IMR-90 (cell line): ENCODE results near the gene FBN1. TPM values are rescaled to one million over a fixed set of nuclear protein-coding genes. Genes with fewer than 3 reads are reported as not detected.
A peak's percentile ranks its signal among the peaks of the same experiment; 100 is the strongest.

Experiments used
- ATAC-seq: fragments of 200-7000 bp; cut with Tn5 transposase; 2 replicates; pipeline ENCODE4 v1.9.1; 2020; ENCODE audit warnings: low read depth, mild to moderate bottlenecking, moderate library complexity
- BruUV-seq: library from RNA; stranded (reverse); fragments of 400-500 nt; replicated peaks from 2 replicates; lab custom pipeline; 2021; lab: Mats Ljungman, UMichigan
- CTCF ChIA-PET: fragments of 300-600 bp; formaldehyde crosslinking; extraction: SDS; loops from one replicate; lab custom pipeline; 2021; ENCODE audit warnings: antibody characterized with exemption; lab: Yijun Ruan, JAX
- POLR2A ChIA-PET: fragments of 300-600 bp; sonication (Branson Sonifier 250); formaldehyde crosslinking; loops from one replicate; lab custom pipeline; 2022; ENCODE audit warnings: antibody characterized with exemption; ENCODE audit not compliant: unreplicated experiment; lab: Charles Lee
- DNase-seq: peaks from one replicate; pipeline ENCODE4 v3.0.0; 2013
- H2AFZ ChIP-seq: replicated peaks from 2 replicates; pipeline ENCODE3; 2013; ENCODE audit warnings: low read length, mild to moderate bottlenecking; ENCODE audit not compliant: poor library complexity
- H2AK5ac ChIP-seq: 2 replicates; pipeline ENCODE4 v1.6.1; 2013; ENCODE audit warnings: low read depth, low read length, inconsistent platforms
- H2AK9ac ChIP-seq: replicated peaks from 2 replicates; pipeline ENCODE3; 2013; ENCODE audit warnings: mild to moderate bottlenecking, low read depth, low read length, moderate library complexity; ENCODE audit not compliant: poor library complexity
- H2BK120ac ChIP-seq: 2 replicates; pipeline ENCODE4 v1.6.1; 2013; ENCODE audit warnings: low read depth, low read length, inconsistent platforms
- H2BK15ac ChIP-seq: 3 replicates; pipeline ENCODE4 v1.6.1; 2013; ENCODE audit warnings: low read depth, low read length, inconsistent platforms
- H2BK20ac ChIP-seq: 2 replicates; pipeline ENCODE4 v1.6.1; 2013; ENCODE audit warnings: low read depth, mild to moderate bottlenecking, inconsistent platforms, low read length, moderate library complexity
- H2BK5ac ChIP-seq: 2 replicates; pipeline ENCODE4 v1.6.1; 2013; ENCODE audit warnings: mild to moderate bottlenecking, low read depth, low read length, inconsistent platforms; ENCODE audit not compliant: poor library complexity, severe bottlenecking
- H3K14ac ChIP-seq: replicated peaks from 2 replicates; pipeline ENCODE4 v1.6.1; 2013; ENCODE audit warnings: low read depth, low read length, inconsistent platforms
- H3K18ac ChIP-seq: 2 replicates; pipeline ENCODE4 v1.6.1; 2013; ENCODE audit warnings: low read depth, low read length, control low read depth
- H3K23ac ChIP-seq: 2 replicates; pipeline ENCODE4 v1.6.1; 2013; ENCODE audit warnings: low read depth, low read length, inconsistent platforms
- H3K27ac ChIP-seq: 2 replicates; pipeline ENCODE4 v1.5.1; 2013; ENCODE audit warnings: mild to moderate bottlenecking, control low read depth, low read length; ENCODE audit not compliant: insufficient read depth
- H3K27me3 ChIP-seq: 2 replicates; pipeline ENCODE4 v1.6.1; 2013; ENCODE audit warnings: low read length; ENCODE audit not compliant: control insufficient read depth, insufficient read depth
- H3K36me3 ChIP-seq: 2 replicates; pipeline ENCODE4 v1.6.1; 2013; ENCODE audit warnings: low read length, mixed read lengths; ENCODE audit not compliant: control insufficient read depth, insufficient read depth
- H3K4ac ChIP-seq: 2 replicates; pipeline ENCODE4 v1.6.1; 2013; ENCODE audit warnings: low read depth, low read length, inconsistent platforms
- H3K4me1 ChIP-seq: 2 replicates; pipeline ENCODE4 v1.6.1; 2013; ENCODE audit warnings: low read length, mixed read lengths; ENCODE audit not compliant: control insufficient read depth, insufficient read depth
- H3K4me2 ChIP-seq: 2 replicates; pipeline ENCODE4 v1.6.1; 2013; ENCODE audit warnings: low read depth, mild to moderate bottlenecking, control low read depth, low read length, moderate library complexity
- H3K4me3 ChIP-seq: 2 replicates; pipeline ENCODE4 v1.5.1; 2013; ENCODE audit warnings: low read depth, mild to moderate bottlenecking, control low read depth, low read length, moderate library complexity; ENCODE audit not compliant: insufficient read depth
- H3K56ac ChIP-seq: 2 replicates; pipeline ENCODE4 v1.6.1; 2013; ENCODE audit warnings: low read length, inconsistent platforms; ENCODE audit not compliant: insufficient read depth; ENCODE audit errors: extremely low read depth
- H3K79me1 ChIP-seq, 2 experiments: 2 replicates each; pipeline ENCODE4 v1.6.1; 2013; ENCODE audit warnings: low read length in 2 of 2, inconsistent platforms in 1 of 2, low read depth in 1 of 2
- H3K9ac ChIP-seq: 2 replicates; pipeline ENCODE4 v1.6.1; 2013; ENCODE audit warnings: low read depth, low read length, control low read depth
- H3K9me1 ChIP-seq: 2 replicates; pipeline ENCODE4 v1.6.1; 2013; ENCODE audit warnings: low read length, inconsistent platforms; ENCODE audit not compliant: insufficient read depth
- H3K9me3 ChIP-seq: 2 replicates; pipeline ENCODE4 v1.6.1; 2013; ENCODE audit warnings: low read length; ENCODE audit not compliant: control insufficient read depth, insufficient read depth
- H4K20me1 ChIP-seq: 2 replicates; pipeline ENCODE4 v1.6.1; 2013; ENCODE audit warnings: low read length, inconsistent platforms; ENCODE audit not compliant: insufficient read depth
- H4K5ac ChIP-seq: 2 replicates; pipeline ENCODE4 v1.6.1; 2013; ENCODE audit warnings: mild to moderate bottlenecking, low read depth, low read length, control low read depth
- H4K8ac ChIP-seq, 2 experiments: 2 replicates each; pipeline ENCODE4 v1.6.1; 2013; ENCODE audit warnings: low read depth in 2 of 2, low read length in 2 of 2, control low read depth in 1 of 2, inconsistent platforms in 1 of 2
- H4K91ac ChIP-seq: 2 replicates; pipeline ENCODE4 v1.6.1; 2013; ENCODE audit warnings: low read depth, low read length, inconsistent platforms; ENCODE audit not compliant: insufficient read depth
- BHLHE40 ChIP-seq: fragments of 150-350 bp; IDR thresholded peaks from 2 replicates; pipeline ENCODE4 v1.6.1; 2016; ENCODE audit warnings: mild to moderate bottlenecking, low read depth, low read length
- CHD1 ChIP-seq: IDR thresholded peaks from 2 replicates; pipeline ENCODE4 v1.6.1; 2012; ENCODE audit warnings: low read depth, low read length, improper control_type of control experiment
- MAFK ChIP-seq: IDR thresholded peaks from 2 replicates; pipeline ENCODE4 v1.6.1; 2012; ENCODE audit warnings: low read depth, low read length, improper control_type of control experiment
- MAZ ChIP-seq: IDR thresholded peaks from 2 replicates; pipeline ENCODE4 v1.6.1; 2012; ENCODE audit warnings: low read depth, mild to moderate bottlenecking, low read length, improper control_type of control experiment, moderate library complexity, borderline replicate concordance
- POLR2A ChIP-seq: IDR thresholded peaks from 2 replicates; pipeline ENCODE4 v1.6.1; 2012; ENCODE audit warnings: mild to moderate bottlenecking, low read depth, low read length
- RCOR1 ChIP-seq: IDR thresholded peaks from 2 replicates; pipeline ENCODE4 v1.6.1; 2012; ENCODE audit warnings: mild to moderate bottlenecking, low read length, improper control_type of control experiment; ENCODE audit not compliant: insufficient replicate concordance
- RFX5 ChIP-seq: IDR thresholded peaks from 2 replicates; pipeline ENCODE4 v1.8.0; 2012; ENCODE audit warnings: low read depth, mild to moderate bottlenecking, low read length, moderate library complexity
- SMC3 ChIP-seq: fragments of 150-350 bp; IDR thresholded peaks from 2 replicates; pipeline ENCODE4 v1.6.1; 2016; ENCODE audit warnings: low read depth, mild to moderate bottlenecking, antibody characterized with exemption, low read length, moderate library complexity
- WGBS, 2 experiments: methylation state at CpG; one replicate each; pipeline versions ENCODE4 v1.1.5 to v1.1.7; 2013; ENCODE audit warnings: missing lambda C conversion rate in 2 of 2; ENCODE audit not compliant: insufficient read length in 1 of 2; ENCODE audit errors: extremely low coverage in 2 of 2; 5-methylcytosine and 5-hydroxymethylcytosine counted together
- dilution Hi-C: fragments of 300-500 bp; cut with HindIII; formaldehyde crosslinking; loops from one replicate; pipeline ENCODE4 v1.14.3; 2018; ENCODE audit warnings: low sequenced_read_pairs; ENCODE audit not compliant: unreplicated experiment
- in situ Hi-C: fragments of 300-500 bp; cut with MboI; formaldehyde crosslinking; loops from 3 replicates; pipeline ENCODE4 v1.14.3; 2019; ENCODE audit warnings: low sequenced_read_pairs, inconsistent platforms, mixed read lengths
- intact Hi-C: fragments of 100-400 bp; cut with micrococcal nuclease; formaldehyde crosslinking; loops from 2 replicates; pipeline ENCODE4 v1.10.0; 2022
- polyA plus RNA-seq, 3 experiments: library from polyadenylated mRNA; depleted of rRNA; stranded (reverse); fragments of >200 nt; gene quantifications; 2 replicates each; pipeline ENCODE4 v1.2.3, GENCODE V29; 2012; ENCODE audit warnings: low replicate concordance in 1 of 3
- total RNA-seq: library from RNA; depleted of rRNA; stranded (reverse); fragments of >200 nt; gene quantifications from 2 replicates; pipeline ENCODE4 v1.2.3, GENCODE V29; 2012
- TF ChIP-seq, protein P1 (sequence below): fragments of 150-350 bp; IDR thresholded peaks from 2 replicates; pipeline ENCODE4 v1.6.1; 2017; ENCODE audit warnings: mild to moderate bottlenecking, antibody characterized with exemption, low read length, low read depth

The FBN1 gene
- total and polyA plus RNA-seq, 2 of the 4 experiments (the other 2 are of a cell fraction): 134 to 283 TPM

DNA sequence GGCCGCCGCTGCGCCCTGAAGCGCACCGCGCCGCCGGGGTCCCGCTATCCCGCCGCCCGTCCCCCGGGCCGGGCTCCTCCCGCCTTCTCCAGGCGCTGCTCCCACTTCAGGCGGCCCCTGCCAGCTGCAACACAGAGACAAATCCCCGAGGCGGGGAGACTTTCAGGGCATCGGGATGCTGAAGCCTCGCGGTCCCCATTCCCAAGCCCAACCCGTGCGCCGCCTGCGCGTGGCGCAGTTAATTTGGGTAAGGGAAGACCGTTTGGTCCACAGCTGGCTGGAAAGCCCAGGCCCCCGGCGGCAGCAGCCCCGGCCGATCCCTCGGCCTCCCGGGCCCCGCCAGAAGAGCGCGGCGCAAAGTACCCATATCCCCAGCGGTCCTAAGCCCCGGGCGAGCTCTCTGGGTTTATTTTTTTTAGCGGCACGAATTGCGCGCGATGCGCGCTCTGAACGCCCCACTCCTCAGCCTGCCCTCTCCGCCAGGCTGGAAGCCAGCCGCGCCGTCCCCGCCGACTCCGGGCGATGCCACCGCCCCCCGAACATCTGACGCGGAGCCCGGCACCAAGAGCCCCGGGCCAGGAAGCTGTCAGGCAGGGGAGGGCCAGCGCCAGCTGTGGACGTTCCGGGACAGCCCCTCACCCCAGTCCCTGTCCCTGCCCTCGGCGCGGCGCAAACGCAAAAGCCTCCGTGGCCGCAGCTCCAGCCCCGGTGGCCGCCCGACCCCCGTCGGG, 517 bp downstream of the FBN1 start (continued):
- no peak for TF ChIP-seq RFX5
- peak; percentile 87 for TF ChIP-seq CHD1

DNA sequence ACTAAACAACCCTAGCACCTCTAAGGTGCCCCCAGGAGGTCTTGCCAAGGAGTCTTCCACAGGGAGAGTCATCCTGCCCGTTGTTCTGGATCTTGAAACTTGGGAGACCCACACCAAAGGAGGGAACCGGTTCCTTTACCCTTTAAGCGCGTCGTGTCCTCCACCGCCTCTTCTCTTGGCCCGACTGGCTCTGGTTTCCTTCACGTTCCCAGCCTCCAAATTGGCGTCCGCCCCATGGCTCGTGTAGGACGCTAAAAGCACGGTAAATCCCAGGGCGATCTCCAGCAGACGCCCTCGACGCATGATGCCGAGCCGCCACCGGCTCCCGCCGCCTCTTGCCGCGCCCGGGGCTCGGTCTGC, 1.1 kb downstream of the FBN1 start:
- ATAC-seq (no peak; the same call in 1 of the 2 replicates), DNase-seq (peak; percentile 38)
- in situ Hi-C loops (no loop called here), dilution Hi-C loops (no loop called here), intact Hi-C loops (loop anchor here (1.0 to 10.0 kb wide), 5 partner anchors 102 to 1500 kb away; no protein-coding TSS in a partner anchor)
- Histone ChIP-seq H2BK5ac (peak overlapping the region; percentile 83), H2BK20ac (peak overlapping the region; percentile 52), H2BK15ac (peak overlapping the region; percentile 4; the same call in 1 of the 3 replicates), H3K4me3 (peak overlapping the region; percentile 90), H4K91ac (peak overlapping the region; percentile 84), H2AK5ac (peak overlapping the region; percentile 41), H3K4me1 (peaks cover 6% of the 10 kb centered on the region), H3K79me1 (peaks cover 11 to 35% of the 10 kb centered on the region in 2 experiments; a peak in 3 of 4 replicates), H3K14ac (peak overlapping the region; percentile 93), H3K4me2 (peak overlapping the region; percentile 99), H4K5ac (peak overlapping the region; percentile 6), H4K20me1 (peaks cover 23% of the 10 kb centered on the region), H2AFZ (peak overlapping the region; percentile 94), H3K27ac (peak overlapping the region; percentile 89), H3K9me1 (no peaks in the 10 kb centered on the region), H3K9ac (peak overlapping the region; percentile 86), H3K23ac (peak overlapping the region; percentile 97), H3K56ac (peak overlapping the region; percentile 85), H4K8ac (peak overlapping the region; percentile 5 to 59; a peak in 2 of 4 replicates), H3K4ac (peak overlapping the region; percentile 96), H3K18ac (peak overlapping the region; percentile 77), H2AK9ac (peak overlapping the region; percentile 96), H3K27me3 (no peaks in the 10 kb centered on the region), H3K9me3 (no peaks in the 10 kb centered on the region), H2BK120ac (peak overlapping the region; percentile 85), H3K36me3 (peaks cover 2% of the 10 kb centered on the region; the same call in 1 of the 2 replicates)
- BruUV-seq: no TSS peak
- TF ChIP-seq, protein P1, sequence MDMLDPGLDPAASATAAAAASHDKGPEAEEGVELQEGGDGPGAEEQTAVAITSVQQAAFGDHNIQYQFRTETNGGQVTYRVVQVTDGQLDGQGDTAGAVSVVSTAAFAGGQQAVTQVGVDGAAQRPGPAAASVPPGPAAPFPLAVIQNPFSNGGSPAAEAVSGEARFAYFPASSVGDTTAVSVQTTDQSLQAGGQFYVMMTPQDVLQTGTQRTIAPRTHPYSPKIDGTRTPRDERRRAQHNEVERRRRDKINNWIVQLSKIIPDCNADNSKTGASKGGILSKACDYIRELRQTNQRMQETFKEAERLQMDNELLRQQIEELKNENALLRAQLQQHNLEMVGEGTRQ: no peak
- TF ChIP-seq MAFK (no peak), BHLHE40 (no peak), MAZ (no peak), RCOR1 (no peak), POLR2A (no peak), RFX5 (no peak), CHD1 (no peak; the same call in 1 of the 2 replicates), SMC3 (no peak)
- POLR2A ChIA-PET: no interaction called here
- 0% methylated on average over 17 of the region's 26 CpGs; no CpG with 5 or more reads in 1 of the 2 experiments for WGBS, 2 experiments
- CTCF ChIA-PET: no interaction called here
